Testis (tissue), 3 donors: ENCODE measurements around the gene ZRANB3. TPM values are rescaled to one million over a fixed set of nuclear protein-coding genes. Genes with fewer than 3 reads are reported as not detected.

Experiments
- DNase-seq: peaks from one replicate; pipeline ENCODE4 v3.0.0-alpha.2; 2019
- H3K27ac ChIP-seq, 2 donors: fragments of 200-600 bp; sonication (generic); one replicate each; pipeline ENCODE4 v1.5.1; 2019
- H3K27me3 ChIP-seq: fragments of 200-600 bp; sonication (generic); one replicate; pipeline ENCODE4 v1.5.1; 2019
- H3K36me3 ChIP-seq: fragments of 200-600 bp; sonication (generic); one replicate; pipeline ENCODE4 v1.5.1; 2017; ENCODE audit warnings: low read depth; ENCODE audit errors: missing control alignments
- H3K4me1 ChIP-seq: fragments of 200-600 bp; sonication (generic); one replicate; pipeline ENCODE4 v1.5.1; 2019
- H3K4me3 ChIP-seq, 2 donors: fragments of 200-600 bp; sonication (generic); one replicate each; pipeline ENCODE4 v1.5.1; 2017 to 2019
- H3K9me3 ChIP-seq: fragments of 200-600 bp; sonication (generic); one replicate; pipeline ENCODE4 v1.5.1; 2017
- CTCF ChIP-seq, 3 experiments: fragments of 450-650 bp in 2 of 3; fragments of 200-600 bp in 1 of 3; sonication (generic) in 1 of 3; IDR thresholded peaks; one replicate each; pipeline ENCODE4 v1.5.1; 2016 to 2019; ENCODE audit warnings: antibody characterized with exemption in 3 of 3, mild to moderate bottlenecking in 2 of 3, moderate library complexity in 1 of 3
- POLR2A ChIP-seq: fragments of 450-650 bp; IDR thresholded peaks from one replicate; pipeline ENCODE4 v1.6.1; 2017; ENCODE audit warnings: antibody characterized with exemption, mild to moderate bottlenecking, moderate library complexity
- WGBS, 2 donors: methylation state at CpG; one replicate each; pipeline ENCODE4 v1.1.5; 2018; 5-methylcytosine and 5-hydroxymethylcytosine counted together
- intact Hi-C: fragments of 100-400 bp; cut with DNase I; formaldehyde crosslinking; loops from one replicate; pipeline ENCODE4 v1.15.1; 2023; ENCODE audit warnings: low total_unique reads
- polyA plus RNA-seq: library from polyadenylated mRNA; stranded (reverse); fragments of 350-450 nt; fragmentation: Illumina TruSeq; extraction: RNeasy Lipid Tissue Mini Kit (QIAGEN cat#74804); gene quantifications from one replicate; pipeline ENCODE4 v1.2.3, GENCODE V29; 2014; ENCODE audit warnings: low read depth, low replicate concordance; ENCODE audit not compliant: insufficient read depth
- total RNA-seq, 2 donors: library from RNA; depleted of rRNA; stranded (reverse); fragments of >200 nt; gene quantifications; one replicate each; pipeline ENCODE4 v1.2.3, GENCODE V29; 2016

ZRANB3 gene
- total and polyA plus RNA-seq, 3 donors from 2014 or later = 8.6 to 28.8 (median 19.3) TPM

GRCh38 chr2:135174049-135174809, 356.8 kb downstream of the ZRANB3 start:
- H3K9me3 ChIP-seq = no peaks in the 10 kb centered on the region
- H3K4me3 ChIP-seq = no peak overlapping the region
- H3K27me3 ChIP-seq = no peaks in the 10 kb centered on the region
- intact Hi-C loops = no loop called here
- no peaks in the 10 kb centered on the region for H3K4me1 ChIP-seq
- DNase-seq = no peak
- TF ChIP-seq POLR2A = no peak
- no peak for TF ChIP-seq CTCF (IDR thresholded peaks at IDR 0.05)
- no peak overlapping the region for H3K27ac ChIP-seq
- H3K36me3 ChIP-seq = no peaks in the 10 kb centered on the region
- WGBS, 2 donors = 85 to 86% methylated on average over 5 to 9 of the region's 9 CpGs

GRCh38 chr2:135169900-135170753, 360.9 kb downstream of the ZRANB3 start:
- H3K36me3 ChIP-seq = no peaks in the 10 kb centered on the region
- no peaks in the 10 kb centered on the region for H3K4me1 ChIP-seq
- intact Hi-C loops = no loop called here
- no peak for DNase-seq
- H3K4me3 ChIP-seq = no peak overlapping the region
- H3K9me3 ChIP-seq = no peaks in the 10 kb centered on the region
- no peak overlapping the region for H3K27ac ChIP-seq
- no peak for TF ChIP-seq POLR2A
- no peak for TF ChIP-seq CTCF (IDR thresholded peaks at IDR 0.05)
- H3K27me3 ChIP-seq = no peaks in the 10 kb centered on the region
- 92 to 93% methylated on average over 11 of the region's 11 CpGs for WGBS, 2 donors

- intact Hi-C loops = no loop called here
- no peaks in the 10 kb centered on the region for H3K4me1 ChIP-seq
- no peak overlapping the region for H3K4me3 ChIP-seq
- H3K36me3 ChIP-seq = no peaks in the 10 kb centered on the region
- TF ChIP-seq CTCF (IDR thresholded peaks at IDR 0.05) (no peak), POLR2A (no peak)
- WGBS, 2 donors = 89 to 92% methylated on average over 11 of the region's 11 CpGs
- no peaks in the 10 kb centered on the region for H3K27me3 ChIP-seq
- no peak for DNase-seq
- H3K9me3 ChIP-seq = no peaks in the 10 kb centered on the region
- no peak overlapping the region for H3K27ac ChIP-seq
Measured at GRCh38 chr2:135168204-135168856, 362.7 kb downstream of the ZRANB3 start.

- no peak overlapping the region for H3K4me3 ChIP-seq
- no peak for DNase-seq
- no peaks in the 10 kb centered on the region for H3K4me1 ChIP-seq
- no peaks in the 10 kb centered on the region for H3K9me3 ChIP-seq
- TF ChIP-seq POLR2A = no peak
- no peak for TF ChIP-seq CTCF (IDR thresholded peaks at IDR 0.05)
- H3K36me3 ChIP-seq = no peaks in the 10 kb centered on the region
- H3K27me3 ChIP-seq = no peaks in the 10 kb centered on the region
- WGBS, 2 donors = 94 to 97% methylated on average over 1 of the region's 1 CpG
- intact Hi-C loops = no loop called here
- no peak overlapping the region for H3K27ac ChIP-seq
Measured at GRCh38 chr2:135167273-135167672, 363.7 kb downstream of the ZRANB3 start.
